ENCODE data around the gene CEMIP. TPM values are rescaled to one million over a fixed set of nuclear protein-coding genes. Genes with fewer than 3 reads are reported as not detected.
"Not testable (repeated sequence)": the region's sequence is repeated elsewhere in the genome, so short reads cannot be mapped to it uniquely, and the experiment has no call there.

Gene CEMIP
- total RNA-seq, 2 experiments from 2014 or later: not detected

- no peaks in the 10 kb centered on the region for H3K36me3 Mint-ChIP-seq (ENCODE audit: low read depth)
- CTCF ChIA-PET: no interaction called here
Observed at GRCh38 chr15:80747317-80748053, 31.7 kb upstream of the CEMIP start.

GRCh38 chr15:80749589-80749988 is 29.6 kb upstream of the CEMIP start:
- H3K4me1 Mint-ChIP-seq: no peaks in the 10 kb centered on the region
- ChIA-PET POLR2A (no interaction called here), CTCF (no interaction called here)
- H3K27me3 Mint-ChIP-seq: no peaks in the 10 kb centered on the region
- H3K36me3 Mint-ChIP-seq (ENCODE audit: low read depth): no peaks in the 10 kb centered on the region
- DNase-seq: no peak
- H3K27ac Mint-ChIP-seq: no peak overlapping the region
- no peak overlapping the region for H3K4me3 Mint-ChIP-seq
- peaks cover 4% of the 10 kb centered on the region for H3K9me3 Mint-ChIP-seq

More at GRCh38 chr15:80747317-80748053, 31.7 kb upstream of the CEMIP start:
- POLR2A ChIA-PET: no interaction called here
- H3K27me3 Mint-ChIP-seq: no peaks in the 10 kb centered on the region
- no peak overlapping the region for H3K27ac Mint-ChIP-seq
- peaks cover 4% of the 10 kb centered on the region for H3K9me3 Mint-ChIP-seq
- H3K4me3 Mint-ChIP-seq: no peak overlapping the region
- no peak for DNase-seq
- no peaks in the 10 kb centered on the region for H3K4me1 Mint-ChIP-seq

DNA sequence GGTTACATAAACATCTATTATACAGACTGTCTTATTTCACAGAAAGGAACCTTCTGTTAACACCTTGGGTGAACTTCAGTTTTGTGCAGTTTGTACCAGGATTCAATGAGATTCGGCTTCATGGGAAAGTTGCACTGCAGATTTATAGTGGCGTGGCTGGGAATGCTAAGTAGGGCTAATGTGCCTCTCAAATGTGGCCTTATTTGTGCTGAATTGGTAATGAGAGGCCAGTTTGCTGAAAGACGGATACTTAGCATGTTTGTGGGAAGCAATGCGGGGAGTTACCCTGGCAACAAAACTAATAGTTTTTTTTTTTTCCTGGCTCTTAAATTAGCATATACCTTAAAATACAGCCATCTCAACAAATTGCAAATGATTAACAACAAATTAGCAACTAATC is 28.6 kb upstream of the CEMIP start:
- no peak overlapping the region for H3K27ac Mint-ChIP-seq
- no peak overlapping the region for H3K4me3 Mint-ChIP-seq
- H3K36me3 Mint-ChIP-seq (ENCODE audit: low read depth): no peaks in the 10 kb centered on the region
- POLR2A ChIA-PET: no interaction called here
- H3K4me1 Mint-ChIP-seq: peaks cover 3% of the 10 kb centered on the region
- peaks cover 4% of the 10 kb centered on the region for H3K9me3 Mint-ChIP-seq
- no peaks in the 10 kb centered on the region for H3K27me3 Mint-ChIP-seq
- DNase-seq: no peak
- CTCF ChIA-PET: no interaction called here

DNA sequence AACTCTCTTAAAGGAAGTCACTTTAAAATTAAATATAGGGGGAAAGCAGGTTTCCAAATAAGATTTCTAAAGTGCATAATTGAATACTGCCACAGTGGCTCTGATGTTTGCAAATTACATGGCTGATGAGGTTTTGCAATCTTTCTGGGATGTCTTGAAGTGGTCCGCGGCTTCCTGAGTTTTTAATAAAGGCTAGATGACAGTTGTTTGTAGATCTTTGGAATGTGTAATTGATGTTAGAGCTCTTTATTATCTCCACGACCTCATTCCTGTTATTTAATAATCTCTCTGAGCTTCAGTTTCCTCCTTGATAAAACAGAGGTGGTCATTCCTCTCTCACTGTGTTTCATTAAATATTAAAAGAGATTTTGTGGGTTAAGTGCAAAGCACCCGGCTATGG is 27.0 kb upstream of the CEMIP start:
- ChIA-PET POLR2A (no interaction called here), CTCF (no interaction called here)
- Mint-ChIP-seq H3K4me1 (peaks cover 9% of the 10 kb centered on the region), H3K36me3 (ENCODE audit: low read depth) (no peaks in the 10 kb centered on the region), H3K27me3 (no peaks in the 10 kb centered on the region), H3K4me3 (no peak overlapping the region), H3K27ac (no peak overlapping the region), H3K9me3 (no peaks in the 10 kb centered on the region)
- no peak for DNase-seq

GRCh38 chr15:80753161-80753560 is 26.0 kb upstream of the CEMIP start:
- no peak overlapping the region for H3K27ac Mint-ChIP-seq
- CTCF ChIA-PET: no interaction called here
- no peaks in the 10 kb centered on the region for H3K27me3 Mint-ChIP-seq
- no peaks in the 10 kb centered on the region for H3K36me3 Mint-ChIP-seq (ENCODE audit: low read depth)
- no peak overlapping the region for H3K4me3 Mint-ChIP-seq
- no peak for DNase-seq
- H3K9me3 Mint-ChIP-seq: no peaks in the 10 kb centered on the region
- POLR2A ChIA-PET: no interaction called here
- peaks cover 9% of the 10 kb centered on the region for H3K4me1 Mint-ChIP-seq

GRCh38 chr15:80754014-80754413 is 25.2 kb upstream of the CEMIP start:
- no peak for DNase-seq
- H3K27me3 Mint-ChIP-seq: no peaks in the 10 kb centered on the region
- CTCF ChIA-PET: interaction anchor here (1.5 kb wide), 1 partner anchor 22 kb away, joined by 3 read pairs; no protein-coding TSS in a partner anchor
- H3K4me3 Mint-ChIP-seq: no peak overlapping the region
- H3K9me3 Mint-ChIP-seq: no peaks in the 10 kb centered on the region
- no peak overlapping the region for H3K27ac Mint-ChIP-seq
- H3K36me3 Mint-ChIP-seq (ENCODE audit: low read depth): no peaks in the 10 kb centered on the region
- POLR2A ChIA-PET: no interaction called here
- H3K4me1 Mint-ChIP-seq: peaks cover 9% of the 10 kb centered on the region

- CTCF ChIA-PET: no interaction called here
- DNase-seq: no peak
- H3K27me3 Mint-ChIP-seq: no peaks in the 10 kb centered on the region
- POLR2A ChIA-PET: no interaction called here
- H3K36me3 Mint-ChIP-seq (ENCODE audit: low read depth): no peaks in the 10 kb centered on the region
- H3K4me3 Mint-ChIP-seq: no peak overlapping the region
- H3K4me1 Mint-ChIP-seq: peaks cover 9% of the 10 kb centered on the region
- no peak overlapping the region for H3K27ac Mint-ChIP-seq
- H3K9me3 Mint-ChIP-seq: no peaks in the 10 kb centered on the region
Observed at GRCh38 chr15:80755885-80756284, 23.3 kb upstream of the CEMIP start.

DNA sequence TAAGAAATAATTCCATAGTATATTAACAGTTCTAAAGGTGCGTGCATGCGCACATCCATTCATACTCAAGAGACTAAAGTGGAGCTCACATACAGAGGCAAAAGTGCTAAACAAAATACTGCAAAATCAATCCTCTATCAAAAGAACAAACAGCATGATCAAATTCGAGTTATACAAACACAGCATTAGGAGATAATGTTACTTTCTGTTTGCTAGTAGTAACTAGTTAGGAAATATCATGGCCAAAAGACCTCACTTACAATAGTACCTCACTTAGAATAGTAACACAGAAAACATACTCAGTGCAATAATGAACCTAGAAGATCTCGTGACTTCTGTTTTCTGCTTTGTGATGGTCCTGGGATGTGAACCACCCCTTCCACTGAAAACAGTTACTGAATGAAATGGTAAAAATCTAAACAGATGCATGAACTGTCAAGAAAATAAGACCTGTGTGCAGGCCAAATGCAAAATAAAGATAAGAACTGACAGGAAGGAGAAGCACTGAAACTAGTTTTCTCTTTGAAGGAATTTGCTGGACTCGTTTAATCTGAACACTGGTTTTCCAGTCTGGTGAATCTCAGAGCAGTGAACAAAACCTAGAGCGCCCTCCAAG is 20.9 kb upstream of the CEMIP start:
- H3K27ac Mint-ChIP-seq: no peak overlapping the region
- POLR2A ChIA-PET: no interaction called here
- CTCF ChIA-PET: no interaction called here

DNA sequence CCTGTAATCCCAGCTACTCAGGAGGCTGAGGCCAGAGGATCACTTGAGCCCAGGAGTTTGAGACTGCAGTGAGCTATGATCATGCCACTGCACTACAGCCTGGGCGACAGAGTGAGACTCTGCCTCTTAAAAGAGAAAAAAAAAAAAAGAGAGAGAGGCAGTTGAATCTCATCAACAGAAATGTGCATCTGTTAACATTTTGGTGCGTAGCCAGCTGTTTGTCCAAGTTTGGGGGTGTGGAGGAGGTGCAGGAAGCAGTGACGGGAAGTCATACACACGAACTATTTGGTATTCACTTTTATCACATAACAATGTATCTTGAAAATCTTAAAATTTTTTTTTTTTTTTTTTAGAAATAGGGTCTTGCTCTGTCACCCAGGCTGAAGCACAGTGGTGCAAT is 18.2 kb upstream of the CEMIP start:
- no peak overlapping the region for H3K27ac Mint-ChIP-seq
- no peaks in the 10 kb centered on the region for H3K36me3 Mint-ChIP-seq (ENCODE audit: low read depth)
- ChIA-PET CTCF (interaction anchor here (2.1 kb wide), 1 partner anchor 15 kb away, joined by 8 read pairs; no protein-coding TSS in a partner anchor), POLR2A (interaction anchor here (0.6 kb wide), 1 partner anchor 13 kb away, joined by 4 read pairs; no protein-coding TSS in a partner anchor)
- H3K4me1 Mint-ChIP-seq: peaks cover 3% of the 10 kb centered on the region
- no peak overlapping the region for H3K4me3 Mint-ChIP-seq
- H3K27me3 Mint-ChIP-seq: no peaks in the 10 kb centered on the region
- no peaks in the 10 kb centered on the region for H3K9me3 Mint-ChIP-seq
- no peak for DNase-seq

More for the DNA sequence above, 20.9 kb upstream of the CEMIP start:
- Mint-ChIP-seq H3K27me3 (no peaks in the 10 kb centered on the region), H3K4me1 (peaks cover 9% of the 10 kb centered on the region), H3K4me3 (no peak overlapping the region), H3K36me3 (ENCODE audit: low read depth) (no peaks in the 10 kb centered on the region), H3K9me3 (no peaks in the 10 kb centered on the region)
- no peak for DNase-seq

- Mint-ChIP-seq H3K27ac (no peak overlapping the region), H3K4me1 (no peaks in the 10 kb centered on the region), H3K9me3 (no peaks in the 10 kb centered on the region), H3K27me3 (no peaks in the 10 kb centered on the region), H3K36me3 (ENCODE audit: low read depth) (no peaks in the 10 kb centered on the region), H3K4me3 (no peak overlapping the region)
- no peak for DNase-seq
- ChIA-PET POLR2A (no interaction called here), CTCF (interaction anchor here (2.1 kb wide), 1 partner anchor 14 kb away, joined by 8 read pairs; no protein-coding TSS in a partner anchor)
Observed at GRCh38 chr15:80761754-80762153, 17.4 kb upstream of the CEMIP start.

DNA sequence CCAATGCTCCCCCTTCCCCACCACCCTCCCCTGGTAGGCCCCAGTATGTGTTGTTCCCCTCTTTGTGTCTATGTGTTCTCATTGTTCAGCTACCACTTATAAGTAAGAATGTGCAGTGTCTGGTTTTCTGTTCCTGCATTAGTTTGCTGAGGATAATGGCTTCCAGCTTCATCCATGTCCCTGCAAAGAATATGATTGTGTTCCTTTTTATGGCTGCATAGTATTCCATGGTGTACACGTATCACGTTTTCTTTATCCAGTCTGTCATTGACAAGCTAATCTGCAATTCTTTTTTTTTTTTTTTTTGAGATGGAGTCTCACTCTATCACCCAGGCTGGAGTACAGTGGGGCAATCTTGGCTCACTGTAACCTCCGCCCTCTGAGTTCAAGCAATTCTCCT is 15.9 kb upstream of the CEMIP start:
- CTCF ChIA-PET: interaction anchor here (2.4 kb wide), 1 partner anchor 13 kb away, joined by 11 read pairs; no protein-coding TSS in a partner anchor
- DNase-seq; H3K4me1 Mint-ChIP-seq; H3K9me3 Mint-ChIP-seq; H3K4me3 Mint-ChIP-seq; H3K36me3 Mint-ChIP-seq (ENCODE audit: low read depth); H3K27me3 Mint-ChIP-seq; POLR2A ChIA-PET; H3K27ac Mint-ChIP-seq: not testable (repeated sequence)

GRCh38 chr15:80764535-80764934 is 14.6 kb upstream of the CEMIP start:
- ChIA-PET CTCF (interaction anchor here (2.4 kb wide), 1 partner anchor 12 kb away, joined by 11 read pairs; no protein-coding TSS in a partner anchor), POLR2A (no interaction called here)
- Mint-ChIP-seq H3K27ac (no peak overlapping the region), H3K4me3 (no peak overlapping the region), H3K27me3 (peaks cover 1% of the 10 kb centered on the region), H3K4me1 (no peaks in the 10 kb centered on the region), H3K9me3 (no peaks in the 10 kb centered on the region), H3K36me3 (ENCODE audit: low read depth) (no peaks in the 10 kb centered on the region)
- DNase-seq: no peak

DNA sequence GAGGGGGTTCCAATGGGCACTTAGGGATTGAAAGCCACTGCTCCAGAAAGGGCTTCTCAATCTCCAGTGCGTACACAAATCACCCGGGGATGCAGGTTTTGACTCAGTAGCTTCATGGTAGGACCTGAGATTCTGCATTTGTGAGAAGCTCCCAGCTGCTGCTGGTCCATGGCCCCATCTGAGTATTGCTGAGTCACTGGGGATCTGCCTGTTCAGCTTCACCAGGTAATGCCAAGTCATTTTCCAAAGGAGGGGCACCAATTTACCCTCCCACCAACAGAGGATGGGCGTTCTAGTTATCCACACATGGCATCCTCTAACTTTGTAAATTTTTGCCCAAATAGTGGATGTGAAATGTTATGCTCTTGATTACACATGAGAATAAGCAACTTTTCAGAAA is 12.9 kb upstream of the CEMIP start:
- DNase-seq: no peak
- no peaks in the 10 kb centered on the region for H3K36me3 Mint-ChIP-seq (ENCODE audit: low read depth)
- H3K27ac Mint-ChIP-seq: no peak overlapping the region
- POLR2A ChIA-PET: no interaction called here
- CTCF ChIA-PET: interaction anchor here (3.4 kb wide), 1 partner anchor 10 kb away, joined by 17 read pairs; no protein-coding TSS in a partner anchor
- no peak overlapping the region for H3K4me3 Mint-ChIP-seq
- H3K27me3 Mint-ChIP-seq: peaks cover 2% of the 10 kb centered on the region
- no peaks in the 10 kb centered on the region for H3K4me1 Mint-ChIP-seq
- no peaks in the 10 kb centered on the region for H3K9me3 Mint-ChIP-seq

DNA sequence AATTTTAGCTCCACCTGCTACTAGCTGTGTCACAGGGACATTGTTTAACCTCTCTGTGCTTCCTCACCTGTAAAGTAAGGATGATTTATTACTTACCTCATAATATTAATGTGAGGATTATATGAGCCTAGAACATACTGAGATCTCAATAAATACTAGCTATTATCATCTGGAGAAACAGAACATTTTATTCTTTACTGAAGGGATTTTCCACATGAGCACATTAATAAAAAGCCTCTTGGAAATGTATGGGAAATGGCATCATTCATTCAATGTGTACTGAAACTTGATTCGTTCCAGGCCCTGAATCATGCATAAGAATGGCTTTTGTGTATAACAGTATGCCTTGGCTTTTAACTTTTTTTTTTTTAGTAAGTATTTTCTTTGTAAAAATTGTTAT is 11.0 kb upstream of the CEMIP start:
- CTCF ChIA-PET: interaction anchor here (3.4 kb wide), 1 partner anchor 8 kb away, joined by 17 read pairs; no protein-coding TSS in a partner anchor
- peaks cover 2% of the 10 kb centered on the region for H3K27me3 Mint-ChIP-seq
- POLR2A ChIA-PET: no interaction called here
- no peaks in the 10 kb centered on the region for H3K36me3 Mint-ChIP-seq (ENCODE audit: low read depth)
- no peaks in the 10 kb centered on the region for H3K9me3 Mint-ChIP-seq
- H3K4me3 Mint-ChIP-seq: no peak overlapping the region
- DNase-seq: no peak
- H3K4me1 Mint-ChIP-seq: no peaks in the 10 kb centered on the region
- no peak overlapping the region for H3K27ac Mint-ChIP-seq
